Transverse colon (tissue), 3 donors: ENCODE data around the gene TSPAN9.

ENCODE experiments used
- CTCF ChIP-seq, 5 experiments: fragments of 200-600 bp in 3 of 5; fragments of 450-650 bp in 2 of 5; sonication (generic) in 3 of 5; IDR thresholded peaks; 1 replicate in 2 of 5; 2 replicates in 3 of 5; pipeline ENCODE4 v1.5.1; 2016 to 2017; ENCODE audit warnings: antibody characterized with exemption in 5 of 5, inconsistent platforms in 3 of 5, mild to moderate bottlenecking in 2 of 5, moderate library complexity in 1 of 5
- POLR2A ChIP-seq: fragments of 450-650 bp; IDR thresholded peaks from one replicate; pipeline ENCODE4 v1.6.1; 2016; ENCODE audit warnings: antibody characterized with exemption, mild to moderate bottlenecking, moderate library complexity

- TF ChIP-seq CTCF (IDR thresholded peaks at IDR 0.05) (no peak), POLR2A (no peak)
Observed at GRCh38 chr12:3225154-3225795, 148.1 kb downstream of the TSPAN9 start.
